Duodenal mucosa (tissue), 2 donors: ENCODE results near the gene ZEB2.

Experiments used
- H3K27ac ChIP-seq: one replicate; pipeline ENCODE4 v1.7.0; 2013; ENCODE audit warnings: low read depth, low read length
- H3K27me3 ChIP-seq, 2 donors: one replicate each; pipeline ENCODE4 v1.7.0; 2013; ENCODE audit warnings: low read length in 2 of 2, control low read depth in 1 of 2; ENCODE audit not compliant: insufficient read depth in 2 of 2, control insufficient read depth in 1 of 2
- H3K36me3 ChIP-seq, 2 donors: one replicate each; pipeline ENCODE4 v1.7.0; 2013; ENCODE audit warnings: low read length in 2 of 2, control low read depth in 1 of 2; ENCODE audit not compliant: insufficient read depth in 2 of 2, control insufficient read depth in 1 of 2
- H3K4me1 ChIP-seq, 2 donors: one replicate each; pipeline ENCODE4 v1.7.0; 2013; ENCODE audit warnings: low read length in 2 of 2, control low read depth in 1 of 2; ENCODE audit not compliant: insufficient read depth in 2 of 2, control insufficient read depth in 1 of 2
- H3K4me3 ChIP-seq, 2 donors: one replicate each; pipeline ENCODE4 v1.7.0; 2013; ENCODE audit warnings: low read length in 2 of 2, low read depth in 1 of 2
- H3K9ac ChIP-seq, 2 donors: one replicate each; pipeline ENCODE4 v1.7.0; 2013; ENCODE audit warnings: low read length in 2 of 2, low read depth in 1 of 2
- H3K9me3 ChIP-seq, 2 donors: one replicate each; pipeline ENCODE4 v1.7.0; 2013; ENCODE audit warnings: low read length in 2 of 2, control low read depth in 1 of 2; ENCODE audit not compliant: control insufficient read depth in 1 of 2

Gene ZEB2

GRCh38 chr2:144550084-144550483 is 30.2 kb upstream of the ZEB2 start:
- no peaks in the 10 kb centered on the region for H3K4me1 ChIP-seq
- no peak overlapping the region for H3K9ac ChIP-seq
- H3K27me3 ChIP-seq: no peaks in the 10 kb centered on the region
- no peak overlapping the region for H3K27ac ChIP-seq
- no peaks in the 10 kb centered on the region for H3K36me3 ChIP-seq
- no peaks in the 10 kb centered on the region for H3K9me3 ChIP-seq
- no peak overlapping the region for H3K4me3 ChIP-seq

GRCh38 chr2:144548532-144549191 is 28.7 kb upstream of the ZEB2 start:
- no peaks in the 10 kb centered on the region for H3K36me3 ChIP-seq
- H3K27ac ChIP-seq: no peak overlapping the region
- no peak overlapping the region for H3K9ac ChIP-seq
- H3K9me3 ChIP-seq: no peaks in the 10 kb centered on the region
- no peak overlapping the region for H3K4me3 ChIP-seq
- H3K27me3 ChIP-seq: no peaks in the 10 kb centered on the region
- no peaks in the 10 kb centered on the region for H3K4me1 ChIP-seq

GRCh38 chr2:144548088-144548487 is 28.2 kb upstream of the ZEB2 start:
- Histone ChIP-seq H3K36me3 (no peaks in the 10 kb centered on the region), H3K27me3 (no peaks in the 10 kb centered on the region), H3K4me1 (no peaks in the 10 kb centered on the region), H3K9me3 (no peaks in the 10 kb centered on the region), H3K27ac (no peak overlapping the region), H3K9ac (no peak overlapping the region), H3K4me3 (no peak overlapping the region)

- no peaks in the 10 kb centered on the region for H3K4me1 ChIP-seq
- H3K27ac ChIP-seq: no peak overlapping the region
- H3K9me3 ChIP-seq: no peaks in the 10 kb centered on the region
- H3K9ac ChIP-seq: no peak overlapping the region
- no peaks in the 10 kb centered on the region for H3K27me3 ChIP-seq
- no peak overlapping the region for H3K4me3 ChIP-seq
- no peaks in the 10 kb centered on the region for H3K36me3 ChIP-seq
These were observed 27.6 kb upstream of the ZEB2 start for GRCh38 chr2:144547494-144547893.

- Histone ChIP-seq H3K27ac (no peak overlapping the region), H3K36me3 (no peaks in the 10 kb centered on the region), H3K27me3 (no peaks in the 10 kb centered on the region), H3K4me3 (no peak overlapping the region), H3K9me3 (no peaks in the 10 kb centered on the region), H3K4me1 (no peaks in the 10 kb centered on the region), H3K9ac (no peak overlapping the region)
These were observed 27.0 kb upstream of the ZEB2 start for GRCh38 chr2:144546933-144547332.

- no peaks in the 10 kb centered on the region for H3K4me1 ChIP-seq
- H3K27ac ChIP-seq: no peak overlapping the region
- no peaks in the 10 kb centered on the region for H3K27me3 ChIP-seq
- no peak overlapping the region for H3K9ac ChIP-seq
- H3K9me3 ChIP-seq: no peaks in the 10 kb centered on the region
- no peak overlapping the region for H3K4me3 ChIP-seq
- H3K36me3 ChIP-seq: no peaks in the 10 kb centered on the region
These were observed 25.9 kb upstream of the ZEB2 start for GRCh38 chr2:144545787-144546186.

GRCh38 chr2:144544053-144544452 is 24.1 kb upstream of the ZEB2 start:
- Histone ChIP-seq H3K27ac (no peak overlapping the region), H3K36me3 (no peaks in the 10 kb centered on the region), H3K4me3 (no peak overlapping the region), H3K4me1 (no peaks in the 10 kb centered on the region), H3K27me3 (no peaks in the 10 kb centered on the region), H3K9me3 (no peaks in the 10 kb centered on the region), H3K9ac (no peak overlapping the region)

GRCh38 chr2:144541396-144541795 is 21.5 kb upstream of the ZEB2 start:
- Histone ChIP-seq H3K36me3 (no peaks in the 10 kb centered on the region), H3K4me1 (no peaks in the 10 kb centered on the region), H3K9ac (no peak overlapping the region), H3K4me3 (no peak overlapping the region), H3K27me3 (no peaks in the 10 kb centered on the region), H3K9me3 (no peaks in the 10 kb centered on the region), H3K27ac (no peak overlapping the region)

GRCh38 chr2:144539289-144539782 is 19.4 kb upstream of the ZEB2 start:
- Histone ChIP-seq H3K27ac (no peak overlapping the region), H3K36me3 (no peaks in the 10 kb centered on the region), H3K4me3 (no peak overlapping the region), H3K9me3 (no peaks in the 10 kb centered on the region), H3K4me1 (no peaks in the 10 kb centered on the region), H3K27me3 (no peaks in the 10 kb centered on the region), H3K9ac (no peak overlapping the region)

GRCh38 chr2:144535300-144535699 is 15.4 kb upstream of the ZEB2 start:
- H3K9ac ChIP-seq: no peak overlapping the region
- H3K36me3 ChIP-seq: no peaks in the 10 kb centered on the region
- no peak overlapping the region for H3K27ac ChIP-seq
- no peaks in the 10 kb centered on the region for H3K27me3 ChIP-seq
- H3K4me1 ChIP-seq: no peaks in the 10 kb centered on the region
- no peak overlapping the region for H3K4me3 ChIP-seq
- H3K9me3 ChIP-seq: no peaks in the 10 kb centered on the region

GRCh38 chr2:144533221-144533620 is 13.3 kb upstream of the ZEB2 start:
- Histone ChIP-seq H3K27ac (no peak overlapping the region), H3K9ac (no peak overlapping the region), H3K4me3 (no peak overlapping the region), H3K4me1 (no peaks in the 10 kb centered on the region), H3K27me3 (no peaks in the 10 kb centered on the region), H3K36me3 (no peaks in the 10 kb centered on the region), H3K9me3 (no peaks in the 10 kb centered on the region)
